H1 (cell line): Measurements from ENCODE around the gene NR5A2. TPM values are rescaled to one million over a fixed set of nuclear protein-coding genes. Genes with fewer than 3 reads are reported as not detected.

Experiments
- ASH2L ChIP-seq: fragments of 200-600, 300-600 bp; sonication (generic); IDR thresholded peaks from one replicate; pipeline ENCODE4 v1.7.1; 2017; ENCODE audit warnings: low read length
- CREB1 ChIP-seq: IDR thresholded peaks from 2 replicates; pipeline ENCODE4 v1.6.1; 2012; ENCODE audit warnings: inconsistent platforms
- EP300 ChIP-seq, 2 experiments: IDR thresholded peaks; 1 replicate in 1 of 2; 2 replicates in 1 of 2; pipeline ENCODE4 v1.6.1; 2011 to 2012; ENCODE audit warnings: low read depth in 2 of 2, low read length in 2 of 2, mild to moderate bottlenecking in 2 of 2, borderline replicate concordance in 1 of 2, inconsistent platforms in 1 of 2, moderate library complexity in 1 of 2
- HDAC6 ChIP-seq: IDR thresholded peaks from one replicate; pipeline ENCODE4 v1.7.1; 2012; ENCODE audit warnings: low read depth, mild to moderate bottlenecking, inconsistent platforms, low read length, moderate library complexity
- NANOG ChIP-seq: IDR thresholded peaks from 2 replicates; pipeline ENCODE4 v1.6.1; 2011; ENCODE audit warnings: low read length, low read depth, mild to moderate bottlenecking, inconsistent platforms; ENCODE audit not compliant: insufficient read depth, poor library complexity, severe bottlenecking
- RAD21 ChIP-seq, 2 experiments: IDR thresholded peaks in 1 of 2; conservative IDR thresholded peaks in 1 of 2; 2 replicates each; pipeline ENCODE4 v1.6.1; 2011; ENCODE audit warnings: low read depth in 2 of 2, low read length in 2 of 2, improper control_type of control experiment in 1 of 2, inconsistent platforms in 1 of 2, mild to moderate bottlenecking in 1 of 2, moderate library complexity in 1 of 2
- RXRA ChIP-seq: IDR thresholded peaks from 2 replicates; pipeline ENCODE4 v1.6.1; 2011; ENCODE audit warnings: low read depth, mild to moderate bottlenecking, low read length, moderate library complexity; ENCODE audit not compliant: insufficient read depth
- SIRT6 ChIP-seq: IDR thresholded peaks from one replicate; pipeline ENCODE4 v1.7.1; 2012; ENCODE audit warnings: low read length, inconsistent platforms
- polyA plus RNA-seq, 7 experiments: library from polyadenylated mRNA; depleted of rRNA in 3 of 7; stranded (reverse) in 5 of 7; unstranded in 2 of 7; fragments of >200 nt in 5 of 7; fragments of 200-250 nt in 2 of 7; gene quantifications; 1 replicate in 5 of 7; 2 replicates in 1 of 7; 4 replicates in 1 of 7; pipeline versions ENCODE4 v1.2.1 to v1.2.3, GENCODE V29; 2011 to 2013; ENCODE audit warnings: missing spikeins in 2 of 7, mixed read lengths in 2 of 7
- total RNA-seq: library from RNA; stranded (reverse); fragmentation: NEBNext Ultra II Directional; extraction: Animal tissue kit (Norgen Biotek cat#: 25700); gene quantifications from 2 replicates; pipeline ENCODE4 v1.2.1, GENCODE V29; 2021
- TF ChIP-seq, protein P1 (sequence below): fragments of 300-600 bp; sonication (generic); IDR thresholded peaks from 2 replicates; pipeline ENCODE4 v1.7.1; 2012; ENCODE audit warnings: low read length, moderate library complexity, mild to moderate bottlenecking, inconsistent platforms; ENCODE audit not compliant: insufficient replicate concordance

Gene NR5A2
- total and polyA plus RNA-seq, 2 of the 8 experiments (the other 6 are each of a cell fraction or from before 2014, with no cell fraction given), result 1.7 to 11.6 TPM

DNA sequence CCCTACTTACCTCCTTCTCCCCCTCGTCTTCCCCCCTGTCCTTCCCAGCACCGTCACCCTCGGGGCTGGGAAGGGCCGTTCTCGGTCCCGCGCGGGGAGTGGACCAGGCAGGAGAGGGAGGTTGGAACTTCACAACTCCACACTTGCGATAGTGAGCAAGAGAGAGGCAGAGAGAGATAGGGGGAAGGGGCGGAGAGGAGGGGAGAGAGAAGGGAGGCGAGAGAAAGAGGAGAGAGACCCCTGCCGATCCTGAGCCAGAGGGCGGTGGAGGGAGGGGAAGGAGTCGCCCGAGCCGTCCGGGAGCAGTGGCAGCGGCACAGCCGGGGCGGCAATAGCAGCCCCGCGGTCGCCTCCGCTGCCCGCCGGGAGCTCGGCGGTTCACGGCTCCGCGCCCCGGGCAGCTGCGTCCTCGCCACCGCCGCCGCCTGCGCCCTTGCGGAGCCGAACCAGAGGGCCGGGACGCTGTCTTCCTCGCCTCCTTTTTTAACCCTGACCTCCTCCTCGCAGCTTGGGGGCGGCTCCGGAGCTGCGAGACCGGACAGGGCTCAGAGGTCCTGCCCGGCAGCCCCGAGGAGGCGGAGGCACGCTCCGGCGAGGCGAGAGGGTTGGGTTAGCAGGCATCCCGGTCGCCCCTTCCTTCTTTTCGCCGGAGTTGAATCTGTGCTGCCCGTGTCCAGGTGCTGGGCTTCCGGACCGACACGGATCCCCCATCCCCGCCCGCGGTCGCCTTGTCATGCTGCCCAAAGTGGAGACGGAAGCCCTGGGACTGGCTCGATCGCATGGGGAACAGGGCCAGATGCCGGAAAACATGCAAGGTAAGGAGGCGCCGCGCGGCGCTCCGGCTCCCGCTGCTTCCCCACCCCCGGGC lies 11.7 kb downstream of the NR5A2 start (continued):
- TF ChIP-seq RXRA, result 0 out of 2 replicates have a peak, but pooled peaks have one; percentile 1
- no peak; a peak in 1 of 4 replicates for TF ChIP-seq RAD21 (IDR thresholded peaks at IDR 0.05 in 1 of 2, conservative IDR thresholded peaks at IDR 0.05 in 1 of 2; ENCODE audit: low read depth in 2 of 2, low read length in 2 of 2)
- peak; percentile 99 for TF ChIP-seq ASH2L
- no peak for TF ChIP-seq NANOG
- TF ChIP-seq, protein P1, sequence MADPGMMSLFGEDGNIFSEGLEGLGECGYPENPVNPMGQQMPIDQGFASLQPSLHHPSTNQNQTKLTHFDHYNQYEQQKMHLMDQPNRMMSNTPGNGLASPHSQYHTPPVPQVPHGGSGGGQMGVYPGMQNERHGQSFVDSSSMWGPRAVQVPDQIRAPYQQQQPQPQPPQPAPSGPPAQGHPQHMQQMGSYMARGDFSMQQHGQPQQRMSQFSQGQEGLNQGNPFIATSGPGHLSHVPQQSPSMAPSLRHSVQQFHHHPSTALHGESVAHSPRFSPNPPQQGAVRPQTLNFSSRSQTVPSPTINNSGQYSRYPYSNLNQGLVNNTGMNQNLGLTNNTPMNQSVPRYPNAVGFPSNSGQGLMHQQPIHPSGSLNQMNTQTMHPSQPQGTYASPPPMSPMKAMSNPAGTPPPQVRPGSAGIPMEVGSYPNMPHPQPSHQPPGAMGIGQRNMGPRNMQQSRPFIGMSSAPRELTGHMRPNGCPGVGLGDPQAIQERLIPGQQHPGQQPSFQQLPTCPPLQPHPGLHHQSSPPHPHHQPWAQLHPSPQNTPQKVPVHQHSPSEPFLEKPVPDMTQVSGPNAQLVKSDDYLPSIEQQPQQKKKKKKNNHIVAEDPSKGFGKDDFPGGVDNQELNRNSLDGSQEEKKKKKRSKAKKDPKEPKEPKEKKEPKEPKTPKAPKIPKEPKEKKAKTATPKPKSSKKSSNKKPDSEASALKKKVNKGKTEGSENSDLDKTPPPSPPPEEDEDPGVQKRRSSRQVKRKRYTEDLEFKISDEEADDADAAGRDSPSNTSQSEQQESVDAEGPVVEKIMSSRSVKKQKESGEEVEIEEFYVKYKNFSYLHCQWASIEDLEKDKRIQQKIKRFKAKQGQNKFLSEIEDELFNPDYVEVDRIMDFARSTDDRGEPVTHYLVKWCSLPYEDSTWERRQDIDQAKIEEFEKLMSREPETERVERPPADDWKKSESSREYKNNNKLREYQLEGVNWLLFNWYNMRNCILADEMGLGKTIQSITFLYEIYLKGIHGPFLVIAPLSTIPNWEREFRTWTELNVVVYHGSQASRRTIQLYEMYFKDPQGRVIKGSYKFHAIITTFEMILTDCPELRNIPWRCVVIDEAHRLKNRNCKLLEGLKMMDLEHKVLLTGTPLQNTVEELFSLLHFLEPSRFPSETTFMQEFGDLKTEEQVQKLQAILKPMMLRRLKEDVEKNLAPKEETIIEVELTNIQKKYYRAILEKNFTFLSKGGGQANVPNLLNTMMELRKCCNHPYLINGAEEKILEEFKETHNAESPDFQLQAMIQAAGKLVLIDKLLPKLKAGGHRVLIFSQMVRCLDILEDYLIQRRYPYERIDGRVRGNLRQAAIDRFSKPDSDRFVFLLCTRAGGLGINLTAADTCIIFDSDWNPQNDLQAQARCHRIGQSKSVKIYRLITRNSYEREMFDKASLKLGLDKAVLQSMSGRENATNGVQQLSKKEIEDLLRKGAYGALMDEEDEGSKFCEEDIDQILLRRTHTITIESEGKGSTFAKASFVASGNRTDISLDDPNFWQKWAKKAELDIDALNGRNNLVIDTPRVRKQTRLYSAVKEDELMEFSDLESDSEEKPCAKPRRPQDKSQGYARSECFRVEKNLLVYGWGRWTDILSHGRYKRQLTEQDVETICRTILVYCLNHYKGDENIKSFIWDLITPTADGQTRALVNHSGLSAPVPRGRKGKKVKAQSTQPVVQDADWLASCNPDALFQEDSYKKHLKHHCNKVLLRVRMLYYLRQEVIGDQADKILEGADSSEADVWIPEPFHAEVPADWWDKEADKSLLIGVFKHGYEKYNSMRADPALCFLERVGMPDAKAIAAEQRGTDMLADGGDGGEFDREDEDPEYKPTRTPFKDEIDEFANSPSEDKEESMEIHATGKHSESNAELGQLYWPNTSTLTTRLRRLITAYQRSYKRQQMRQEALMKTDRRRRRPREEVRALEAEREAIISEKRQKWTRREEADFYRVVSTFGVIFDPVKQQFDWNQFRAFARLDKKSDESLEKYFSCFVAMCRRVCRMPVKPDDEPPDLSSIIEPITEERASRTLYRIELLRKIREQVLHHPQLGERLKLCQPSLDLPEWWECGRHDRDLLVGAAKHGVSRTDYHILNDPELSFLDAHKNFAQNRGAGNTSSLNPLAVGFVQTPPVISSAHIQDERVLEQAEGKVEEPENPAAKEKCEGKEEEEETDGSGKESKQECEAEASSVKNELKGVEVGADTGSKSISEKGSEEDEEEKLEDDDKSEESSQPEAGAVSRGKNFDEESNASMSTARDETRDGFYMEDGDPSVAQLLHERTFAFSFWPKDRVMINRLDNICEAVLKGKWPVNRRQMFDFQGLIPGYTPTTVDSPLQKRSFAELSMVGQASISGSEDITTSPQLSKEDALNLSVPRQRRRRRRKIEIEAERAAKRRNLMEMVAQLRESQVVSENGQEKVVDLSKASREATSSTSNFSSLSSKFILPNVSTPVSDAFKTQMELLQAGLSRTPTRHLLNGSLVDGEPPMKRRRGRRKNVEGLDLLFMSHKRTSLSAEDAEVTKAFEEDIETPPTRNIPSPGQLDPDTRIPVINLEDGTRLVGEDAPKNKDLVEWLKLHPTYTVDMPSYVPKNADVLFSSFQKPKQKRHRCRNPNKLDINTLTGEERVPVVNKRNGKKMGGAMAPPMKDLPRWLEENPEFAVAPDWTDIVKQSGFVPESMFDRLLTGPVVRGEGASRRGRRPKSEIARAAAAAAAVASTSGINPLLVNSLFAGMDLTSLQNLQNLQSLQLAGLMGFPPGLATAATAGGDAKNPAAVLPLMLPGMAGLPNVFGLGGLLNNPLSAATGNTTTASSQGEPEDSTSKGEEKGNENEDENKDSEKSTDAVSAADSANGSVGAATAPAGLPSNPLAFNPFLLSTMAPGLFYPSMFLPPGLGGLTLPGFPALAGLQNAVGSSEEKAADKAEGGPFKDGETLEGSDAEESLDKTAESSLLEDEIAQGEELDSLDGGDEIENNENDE, result no peak
- TF ChIP-seq CREB1, result no peak; the same call in 1 of the 2 replicates
- TF ChIP-seq SIRT6, result no peak
- no peak for TF ChIP-seq EP300 (IDR thresholded peaks at IDR 0.05; ENCODE audit: borderline replicate concordance in 1 of 2, low read depth in 2 of 2, low read length in 2 of 2)
- TF ChIP-seq HDAC6, result no peak
